Measurements from ENCODE around the gene CPNE5.

CPNE5 gene

DNA sequence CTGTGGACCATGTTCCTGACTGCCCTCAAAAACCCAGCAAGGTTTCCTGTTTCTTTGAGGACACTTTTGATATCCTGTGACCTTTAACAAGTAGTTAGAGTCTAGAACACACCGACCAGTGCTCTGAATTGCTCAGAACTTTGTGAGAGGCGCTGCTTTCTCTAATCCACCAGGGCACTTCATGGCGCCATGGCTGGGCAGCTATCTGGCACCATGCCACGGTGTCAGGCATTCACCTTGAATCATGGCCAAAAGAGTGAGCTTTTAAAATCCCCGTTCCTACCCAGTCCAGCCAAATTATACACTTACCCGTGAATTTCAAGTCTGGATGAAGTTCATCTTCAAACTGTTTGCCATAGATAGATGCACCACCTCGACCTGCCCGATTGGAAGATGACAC, 17.0 kb upstream of the CPNE5 start:
- no peak for DNase-seq

- no peak for DNase-seq
Measured at GRCh38 chr6:36855750-36856149, 16.5 kb upstream of the CPNE5 start.

DNA sequence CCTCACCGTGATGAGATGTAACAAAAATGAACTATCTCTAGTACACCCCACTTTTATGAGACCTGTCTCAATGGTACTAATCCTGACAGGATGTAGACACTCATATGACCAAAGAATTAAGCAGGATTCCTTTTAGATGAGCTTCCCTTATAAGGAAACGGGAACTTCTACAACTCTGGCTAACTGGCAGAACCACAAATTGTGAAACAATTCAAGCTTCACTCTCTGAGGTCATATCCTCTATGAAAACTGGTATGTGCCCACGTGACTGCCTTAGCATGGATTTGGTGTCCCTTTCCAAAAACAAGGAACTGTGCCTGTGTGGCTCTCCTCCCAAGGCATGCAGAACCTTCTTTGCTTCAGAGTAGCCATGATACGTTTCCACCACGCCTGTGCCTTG, 14.1 kb upstream of the CPNE5 start:
- DNase-seq, result no peak

- DNase-seq, result no peak
Measured at GRCh38 chr6:36852481-36853147, 13.4 kb upstream of the CPNE5 start.

GRCh38 chr6:36851626-36852025, 12.4 kb upstream of the CPNE5 start:
- no peak for DNase-seq

GRCh38 chr6:36851149-36851614, 11.9 kb upstream of the CPNE5 start:
- peak; percentile 88 for DNase-seq

- peak; percentile 88 for DNase-seq
Measured at GRCh38 chr6:36850021-36850420, 10.8 kb upstream of the CPNE5 start.

DNA sequence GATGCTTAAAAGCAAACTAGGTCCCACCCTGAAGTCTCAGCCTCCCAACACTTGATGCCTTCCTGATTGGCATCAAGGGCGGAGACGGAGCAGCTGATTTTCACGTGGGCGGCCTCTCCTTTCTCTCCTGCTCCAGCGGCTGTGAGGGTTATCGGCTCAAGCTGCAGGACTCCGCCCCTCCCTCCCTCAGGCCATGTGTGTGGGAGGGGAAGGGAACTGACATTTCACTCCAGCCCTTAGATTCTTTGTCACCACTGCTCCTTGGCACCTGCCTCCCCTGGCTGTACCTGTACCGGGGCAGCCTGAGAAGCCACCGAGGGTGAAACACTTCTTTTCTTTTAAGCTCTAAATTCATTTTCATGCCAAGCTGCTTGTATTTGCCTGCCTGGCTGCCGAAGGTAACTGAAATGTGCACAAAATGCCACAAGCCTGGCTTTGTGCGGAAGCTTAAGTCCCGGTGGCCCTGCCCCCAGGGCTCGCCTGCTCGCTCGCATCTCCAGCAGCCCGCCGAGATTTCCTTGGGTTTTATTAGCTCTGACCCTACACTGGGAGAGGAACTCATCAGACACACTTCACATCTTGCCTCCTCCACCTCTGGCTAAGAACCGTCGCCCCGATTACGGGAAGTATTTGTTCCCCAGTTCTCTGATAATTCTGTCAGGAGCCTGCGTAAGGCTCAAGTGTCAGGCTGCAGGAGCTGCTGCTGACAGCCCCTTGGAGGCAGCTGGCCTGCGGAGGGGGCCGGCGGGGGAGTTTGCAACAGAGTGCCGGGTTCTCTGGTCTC, 9.6 kb upstream of the CPNE5 start:
- peak; percentile 96 for DNase-seq

DNA sequence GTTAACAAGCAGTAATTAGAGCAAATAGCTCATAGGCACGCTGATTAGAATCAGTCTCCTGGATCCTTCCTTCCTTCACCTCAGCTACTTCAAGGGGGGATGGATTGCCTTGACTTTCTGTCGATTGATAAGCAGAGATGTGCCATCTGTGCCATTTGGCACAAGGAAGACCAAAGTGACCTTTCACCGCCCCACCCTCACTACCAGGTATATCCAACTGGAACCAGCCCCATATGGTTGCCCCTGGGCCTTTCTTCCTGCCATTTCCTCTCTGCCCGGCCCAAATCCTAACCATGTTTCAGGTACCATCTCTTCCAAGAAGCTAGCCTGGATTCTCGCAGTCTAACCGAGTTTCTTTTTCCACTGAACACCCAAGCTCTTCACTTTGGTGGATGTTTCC, 8.7 kb upstream of the CPNE5 start:
- no peak for DNase-seq

- DNase-seq, result peak; percentile 92
Measured at GRCh38 chr6:36847152-36847551, 7.9 kb upstream of the CPNE5 start.

GRCh38 chr6:36845233-36845632, 6.0 kb upstream of the CPNE5 start:
- DNase-seq, result no peak

DNA sequence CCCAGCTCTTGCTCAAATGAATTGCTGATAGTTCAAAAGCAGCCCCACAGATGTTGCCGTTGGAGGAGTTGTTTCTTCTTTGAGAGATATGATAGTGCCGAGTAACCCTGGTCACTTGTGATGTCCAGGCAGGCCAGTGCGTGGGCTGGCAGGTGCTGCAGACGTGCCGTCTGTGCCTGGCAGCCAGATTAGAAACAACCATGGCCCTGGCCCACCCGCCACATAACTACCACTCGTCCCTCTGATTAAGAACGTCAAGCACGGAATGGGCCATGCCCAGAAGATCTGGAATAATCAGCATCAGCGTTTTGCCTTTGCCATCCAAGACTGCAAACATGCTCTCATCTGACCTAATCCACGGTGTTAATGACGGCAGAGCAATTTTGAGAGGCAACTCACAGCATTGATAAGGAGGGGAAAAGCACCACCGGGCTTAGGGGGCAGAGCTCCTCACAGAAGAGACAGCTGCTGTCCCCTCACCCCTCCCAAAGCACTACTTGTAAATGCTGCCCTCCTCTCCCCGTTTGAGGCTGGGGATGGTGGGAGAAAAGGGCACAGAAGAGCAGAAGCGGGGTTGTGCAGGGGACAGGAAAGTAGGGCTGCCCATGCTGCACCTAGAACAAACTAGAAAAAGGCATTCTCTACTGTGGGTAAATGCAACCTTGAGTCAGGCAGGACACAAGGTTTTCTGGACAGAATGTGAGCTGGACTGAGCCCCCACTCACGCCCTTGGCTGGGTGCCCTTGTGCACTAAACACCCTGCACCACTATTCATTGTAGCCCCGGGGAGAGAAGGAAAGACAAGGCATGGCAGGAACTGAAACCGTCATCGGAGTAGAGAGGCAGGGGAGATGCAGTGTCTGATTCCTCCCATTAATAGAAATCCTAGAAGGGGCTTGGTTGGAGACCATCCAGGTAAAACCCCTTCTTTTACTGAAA, 5.3 kb upstream of the CPNE5 start:
- peak; percentile 72 for DNase-seq

- DNase-seq, result no peak
Measured at GRCh38 chr6:36843170-36843569, 3.9 kb upstream of the CPNE5 start.

DNA sequence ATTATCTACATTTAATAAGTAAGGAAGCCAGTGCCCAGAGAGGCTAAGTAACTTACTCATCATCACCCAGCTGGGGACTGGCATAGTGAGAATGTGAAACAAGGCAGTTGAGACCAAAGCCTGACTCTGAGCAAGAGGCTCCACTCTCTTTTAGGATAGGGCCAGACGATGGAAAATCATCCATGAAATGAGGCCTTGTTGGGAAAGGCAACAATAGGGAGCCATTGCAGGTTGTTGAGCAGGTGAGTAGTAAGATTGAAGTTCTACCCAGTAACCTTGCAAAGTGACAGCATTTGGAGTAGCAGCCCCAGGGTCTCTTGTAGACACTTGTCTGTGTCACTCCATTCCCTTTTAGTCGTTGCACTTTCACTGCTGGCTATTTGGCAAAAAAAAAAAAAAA, 2.5 kb upstream of the CPNE5 start:
- DNase-seq, result no peak

GRCh38 chr6:36840432-36841403, 1.5 kb upstream of the CPNE5 start:
- no peak for DNase-seq

- peak; percentile 70 for DNase-seq
Measured at GRCh38 chr6:36839749-36840431, 646 bp upstream of the CPNE5 start.

GRCh38 chr6:36837686-36838085, 1.6 kb downstream of the CPNE5 start:
- no peak for DNase-seq

- DNase-seq, result no peak
Measured at GRCh38 chr6:36837022-36837339, 2.3 kb downstream of the CPNE5 start.

DNA sequence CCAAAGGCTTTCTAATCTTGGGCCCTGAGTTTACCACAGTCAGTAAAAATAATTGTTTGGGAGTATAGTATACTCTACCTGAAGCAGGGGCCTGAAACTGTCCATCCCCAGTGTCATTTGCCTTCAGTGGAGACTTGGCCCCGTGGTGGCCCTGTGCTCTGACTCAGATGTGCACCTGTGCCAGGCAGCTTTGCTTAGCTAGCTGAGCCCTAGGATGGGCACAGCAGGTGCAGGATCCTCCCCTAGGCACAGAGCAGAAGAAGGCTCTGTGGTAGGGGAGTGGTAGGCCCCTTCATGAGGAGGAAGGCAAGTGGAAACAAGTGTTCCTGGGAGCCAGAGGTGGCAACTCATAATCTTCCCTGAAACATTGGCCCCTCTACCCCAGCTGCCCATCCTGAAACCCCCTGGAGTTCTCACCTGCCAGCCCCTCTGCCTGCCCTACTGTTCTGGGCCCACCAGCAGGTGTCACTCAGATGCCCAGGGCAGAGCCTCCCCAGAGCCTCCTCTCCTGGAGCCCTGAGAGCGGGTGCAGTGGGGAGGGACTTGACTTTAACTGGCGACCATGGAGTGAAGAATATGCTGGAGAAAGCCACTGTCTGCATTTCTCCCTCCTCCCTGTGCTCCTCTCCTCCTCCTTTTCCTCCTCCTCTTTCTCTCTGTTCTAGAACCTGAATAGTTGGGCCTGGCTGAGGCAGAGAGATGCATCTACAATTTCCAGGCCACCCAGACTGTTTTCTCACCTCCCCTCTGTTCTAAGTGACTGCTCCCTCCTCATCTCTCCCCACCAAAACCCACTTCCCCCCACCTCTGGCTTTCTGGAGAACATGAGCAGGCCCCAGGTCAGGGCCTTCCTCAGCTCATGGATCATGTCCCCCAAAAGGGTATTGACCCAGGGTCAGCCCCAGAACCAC, 2.9 kb downstream of the CPNE5 start:
- DNase-seq, result no peak

DNA sequence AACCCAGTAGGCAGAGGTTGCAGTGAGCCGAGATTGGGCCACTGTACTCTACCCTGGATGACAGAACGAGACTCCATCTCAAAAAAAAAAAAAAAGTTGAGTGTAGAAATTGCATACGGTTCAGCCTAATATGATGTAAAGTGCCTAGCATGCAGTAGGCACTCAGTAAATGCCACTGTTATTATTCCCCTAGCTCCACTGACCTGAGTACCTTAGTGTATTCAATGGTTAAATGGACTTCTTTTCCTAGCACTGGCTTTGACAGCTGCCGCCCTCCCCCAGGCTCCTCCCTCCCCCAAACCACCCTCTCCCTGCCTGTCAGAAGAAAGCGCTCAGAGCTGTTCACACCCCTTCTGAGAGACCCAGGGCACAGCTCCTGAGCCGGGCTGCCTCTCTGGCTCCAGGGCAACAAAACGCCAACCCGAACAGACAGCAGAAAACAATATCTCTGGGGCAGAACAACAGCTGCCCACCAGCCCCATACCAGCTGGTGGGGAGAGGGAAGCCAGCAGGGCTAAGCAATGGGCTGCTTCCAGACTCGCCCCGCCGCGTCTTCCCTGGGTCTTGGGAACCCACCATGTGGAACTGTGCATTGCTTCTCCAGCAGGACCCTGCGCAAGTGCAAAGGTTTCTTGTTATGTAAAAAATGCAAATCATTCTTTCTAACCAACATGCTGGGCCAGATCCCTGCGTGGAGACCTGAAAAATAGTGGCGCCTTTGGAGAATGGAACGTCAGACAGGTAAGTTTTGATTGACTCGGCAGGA, 4.5 kb downstream of the CPNE5 start:
- peak; percentile 71 for DNase-seq
